ENCODE data around the gene SUPT3H. TPM values are rescaled to one million over a fixed set of nuclear protein-coding genes. Genes with fewer than 3 reads are reported as not detected.
A peak's percentile ranks its signal among the peaks of the same experiment; 100 is the strongest.

SUPT3H gene
- total and polyA plus RNA-seq, 4 experiments from 2014 or later = 11.8 to 13.6 (median 12.6) TPM

DNA sequence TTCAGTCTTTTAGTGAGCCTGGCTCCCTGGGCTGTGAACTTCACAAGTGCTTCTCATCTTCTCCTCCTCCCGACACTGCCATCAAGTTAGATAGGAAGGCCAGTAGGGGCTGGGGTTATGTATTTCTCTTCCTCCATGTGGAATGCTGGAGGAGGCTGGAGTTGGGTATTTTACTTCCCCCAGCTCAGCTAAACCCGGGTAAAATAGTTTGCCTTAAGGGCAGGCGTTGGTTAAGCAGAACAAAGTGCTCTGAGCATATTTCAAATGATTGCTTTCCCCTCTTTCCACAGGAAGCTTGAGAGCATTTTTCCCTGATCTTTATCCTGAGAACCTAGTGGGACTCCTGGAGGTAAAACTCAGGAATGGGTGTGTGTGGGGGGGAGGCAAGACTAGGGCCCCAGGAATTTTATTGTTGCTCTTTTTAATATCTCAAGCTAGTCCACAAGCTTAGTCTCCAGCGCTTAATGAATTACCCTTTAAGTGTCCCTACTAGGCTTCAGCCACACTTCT lies 16.9 kb upstream of the SUPT3H start:
- ChIA-PET POLR2A (ENCODE audit: partially characterized antibody) (interaction anchor here (1.0 kb wide), 1 partner anchor 238 kb away, joined by 3 read pairs; no protein-coding TSS in a partner anchor), CTCF (ENCODE audit: partially characterized antibody) (interaction anchor here (0.9 to 1.3 kb wide), 3 partner anchors 17 to 739 kb away, joined by 3 read pairs; partner anchors contain the start of gene SUPT3H)
- Histone ChIP-seq H3K4me3 (ENCODE audit: low read length in 2 of 2) (no peak overlapping the region), H3K4me1 (ENCODE audit: insufficient read depth, low read length) (no peaks in the 10 kb centered on the region), H3K9me3 (ENCODE audit: control insufficient read depth in 1 of 2, low read length in 2 of 2) (no peaks in the 10 kb centered on the region), H3K27ac (ENCODE audit: low read depth, low read length) (no peak overlapping the region), H3K36me3 (ENCODE audit: insufficient read depth, low read length) (no peaks in the 10 kb centered on the region), H3K27me3 (ENCODE audit: insufficient read depth, low read length) (no peaks in the 10 kb centered on the region)
- H3K4me3 Mint-ChIP-seq = no peak overlapping the region
- no peak for DNase-seq
- H3K4me1 Mint-ChIP-seq = peaks cover 0 to 2% (median under 1%) of the 10 kb centered on the region in 4 donors
- H3K36me3 Mint-ChIP-seq = peaks cover 3 to 4% of the 10 kb centered on the region in 2 donors
- peaks cover 0 to 4% of the 10 kb centered on the region in 2 donors for H3K27me3 Mint-ChIP-seq
- no peak overlapping the region for H3K27ac Mint-ChIP-seq
- H3K9me3 Mint-ChIP-seq = peaks cover 2 to 15% (median 6%) of the 10 kb centered on the region in 8 donors
- intact Hi-C loops (cut with micrococcal nuclease) = no loop called here

- H3K4me3 ChIP-seq (ENCODE audit: low read length in 2 of 2) = no peak overlapping the region
- H3K36me3 ChIP-seq (ENCODE audit: insufficient read depth, low read length) = no peaks in the 10 kb centered on the region
- Mint-ChIP-seq H3K27ac (no peak overlapping the region), H3K4me1 (no peaks in the 10 kb centered on the region), H3K27me3 (peaks cover 0 to 6% of the 10 kb centered on the region in 2 donors), H3K36me3 (peaks cover 3 to 4% of the 10 kb centered on the region in 2 donors), H3K9me3 (peaks cover 2 to 14% (median 5%) of the 10 kb centered on the region in 8 donors), H3K4me3 (no peak overlapping the region)
- H3K4me1 ChIP-seq (ENCODE audit: insufficient read depth, low read length) = no peaks in the 10 kb centered on the region
- intact Hi-C loops (cut with micrococcal nuclease) = no loop called here
- DNase-seq = no peak
- H3K27ac ChIP-seq (ENCODE audit: low read depth, low read length) = no peak overlapping the region
- H3K27me3 ChIP-seq (ENCODE audit: insufficient read depth, low read length) = no peaks in the 10 kb centered on the region
- ChIA-PET CTCF (ENCODE audit: partially characterized antibody) (no interaction called here), POLR2A (ENCODE audit: partially characterized antibody) (no interaction called here)
- no peaks in the 10 kb centered on the region for H3K9me3 ChIP-seq (ENCODE audit: control insufficient read depth in 1 of 2, low read length in 2 of 2)
Observed at GRCh38 chr6:45388328-45388727, 10.6 kb upstream of the SUPT3H start.

DNA sequence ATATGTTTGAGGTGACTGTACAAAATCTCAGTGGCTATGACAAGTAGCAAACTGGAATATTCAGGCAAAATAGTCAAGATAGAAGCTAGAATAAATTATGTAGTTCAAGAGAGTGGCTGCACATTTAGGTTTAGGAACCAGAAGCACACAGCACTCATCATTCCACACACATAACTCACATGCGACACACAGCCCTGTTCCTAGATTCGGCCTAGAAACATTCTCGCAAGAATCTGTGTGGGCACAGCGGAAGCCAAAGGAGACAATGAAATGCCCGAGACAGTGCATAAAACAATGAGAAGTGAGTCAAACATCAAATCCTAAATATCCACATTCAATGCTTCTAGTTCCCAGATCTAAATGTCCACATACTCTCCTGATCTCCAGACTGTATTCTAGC lies 9.5 kb upstream of the SUPT3H start:
- ChIA-PET CTCF (ENCODE audit: partially characterized antibody) (no interaction called here), POLR2A (ENCODE audit: partially characterized antibody) (interaction anchor here (1.0 kb wide), 1 partner anchor 9 kb away, joined by 4 read pairs; the partner anchor contains the start of gene SUPT3H)
- no peaks in the 10 kb centered on the region for H3K9me3 ChIP-seq (ENCODE audit: control insufficient read depth in 1 of 2, low read length in 2 of 2)

DNA sequence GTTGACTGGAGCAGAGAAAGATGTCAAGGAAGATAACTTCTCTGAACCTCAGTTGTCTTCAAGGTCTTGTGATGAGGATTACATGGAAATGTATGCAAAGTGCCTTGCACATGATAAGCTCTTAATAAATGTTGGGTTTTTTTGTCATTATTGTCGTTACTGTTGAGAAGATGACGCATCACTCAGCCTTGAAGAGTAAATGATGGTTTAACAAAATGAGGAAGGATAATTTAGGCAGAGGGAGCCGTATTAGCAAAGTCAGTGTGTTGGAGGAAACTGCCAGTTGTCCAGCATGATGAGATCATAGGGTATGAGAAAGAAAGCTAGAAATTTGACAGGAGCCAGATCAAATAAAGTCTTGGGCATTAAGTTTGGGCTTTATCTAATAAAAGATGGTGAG lies 8.8 kb upstream of the SUPT3H start:
- Histone ChIP-seq H3K27ac (ENCODE audit: low read depth, low read length) (no peak overlapping the region), H3K9me3 (ENCODE audit: control insufficient read depth in 1 of 2, low read length in 2 of 2) (no peaks in the 10 kb centered on the region), H3K36me3 (ENCODE audit: insufficient read depth, low read length) (no peaks in the 10 kb centered on the region), H3K4me1 (ENCODE audit: insufficient read depth, low read length) (no peaks in the 10 kb centered on the region), H3K27me3 (ENCODE audit: insufficient read depth, low read length) (no peaks in the 10 kb centered on the region), H3K4me3 (ENCODE audit: low read length in 2 of 2) (no peak overlapping the region)
- Mint-ChIP-seq H3K27ac (peak overlapping the region in 1 of 7 donors; percentile 2), H3K4me1 (no peaks in the 10 kb centered on the region), H3K9me3 (peaks cover 0 to 4% (median 1%) of the 10 kb centered on the region in 8 donors), H3K27me3 (peaks cover 0 to 4% of the 10 kb centered on the region in 2 donors), H3K4me3 (no peak overlapping the region), H3K36me3 (peaks cover 0 to 1% of the 10 kb centered on the region in 2 donors)
- DNase-seq = no peak
- intact Hi-C loops (cut with micrococcal nuclease) = no loop called here
- CTCF ChIA-PET (ENCODE audit: partially characterized antibody) = no interaction called here
- POLR2A ChIA-PET (ENCODE audit: partially characterized antibody) = interaction anchor here (0.6 to 1.0 kb wide), 2 partner anchors 8 kb away, joined by 4 read pairs; partner anchors contain the start of gene SUPT3H

More for the DNA sequence above, 9.5 kb upstream of the SUPT3H start:
- no peak overlapping the region for H3K27ac Mint-ChIP-seq
- Histone ChIP-seq H3K27me3 (ENCODE audit: insufficient read depth, low read length) (no peaks in the 10 kb centered on the region), H3K27ac (ENCODE audit: low read depth, low read length) (no peak overlapping the region), H3K4me1 (ENCODE audit: insufficient read depth, low read length) (no peaks in the 10 kb centered on the region), H3K4me3 (ENCODE audit: low read length in 2 of 2) (no peak overlapping the region), H3K36me3 (ENCODE audit: insufficient read depth, low read length) (no peaks in the 10 kb centered on the region)
- no peak overlapping the region for H3K4me3 Mint-ChIP-seq
- intact Hi-C loops (cut with micrococcal nuclease) = no loop called here
- no peaks in the 10 kb centered on the region for H3K4me1 Mint-ChIP-seq
- H3K27me3 Mint-ChIP-seq = peaks cover 0 to 6% of the 10 kb centered on the region in 2 donors
- no peak for DNase-seq
- H3K9me3 Mint-ChIP-seq = peaks cover 0 to 5% (median 2%) of the 10 kb centered on the region in 8 donors
- H3K36me3 Mint-ChIP-seq = peaks cover 0 to 1% of the 10 kb centered on the region in 2 donors

- Mint-ChIP-seq H3K4me1 (peaks cover 0 to 19% (median 7%) of the 10 kb centered on the region in 4 donors), H3K27ac (no peak overlapping the region), H3K27me3 (peaks cover 0 to under 1% of the 10 kb centered on the region in 2 donors), H3K9me3 (peaks cover 0 to 2% (median 0%) of the 10 kb centered on the region in 8 donors), H3K4me3 (no peak overlapping the region), H3K36me3 (peaks cover 0 to 4% of the 10 kb centered on the region in 2 donors)
- POLR2A ChIA-PET (ENCODE audit: partially characterized antibody) = no interaction called here
- CTCF ChIA-PET (ENCODE audit: partially characterized antibody) = interaction anchor here (1.8 kb wide), 1 partner anchor 11 kb away, joined by 5 read pairs; no protein-coding TSS in a partner anchor
- Histone ChIP-seq H3K9me3 (ENCODE audit: control insufficient read depth in 1 of 2, low read length in 2 of 2) (no peaks in the 10 kb centered on the region), H3K27me3 (ENCODE audit: insufficient read depth, low read length) (no peaks in the 10 kb centered on the region), H3K27ac (ENCODE audit: low read depth, low read length) (no peak overlapping the region), H3K36me3 (ENCODE audit: insufficient read depth, low read length) (no peaks in the 10 kb centered on the region), H3K4me3 (ENCODE audit: low read length in 2 of 2) (no peak overlapping the region), H3K4me1 (ENCODE audit: insufficient read depth, low read length) (peaks cover 10% of the 10 kb centered on the region)
- DNase-seq = no peak
- intact Hi-C loops (cut with micrococcal nuclease) = no loop called here
Observed at GRCh38 chr6:45382391-45382790, 4.7 kb upstream of the SUPT3H start.

DNA sequence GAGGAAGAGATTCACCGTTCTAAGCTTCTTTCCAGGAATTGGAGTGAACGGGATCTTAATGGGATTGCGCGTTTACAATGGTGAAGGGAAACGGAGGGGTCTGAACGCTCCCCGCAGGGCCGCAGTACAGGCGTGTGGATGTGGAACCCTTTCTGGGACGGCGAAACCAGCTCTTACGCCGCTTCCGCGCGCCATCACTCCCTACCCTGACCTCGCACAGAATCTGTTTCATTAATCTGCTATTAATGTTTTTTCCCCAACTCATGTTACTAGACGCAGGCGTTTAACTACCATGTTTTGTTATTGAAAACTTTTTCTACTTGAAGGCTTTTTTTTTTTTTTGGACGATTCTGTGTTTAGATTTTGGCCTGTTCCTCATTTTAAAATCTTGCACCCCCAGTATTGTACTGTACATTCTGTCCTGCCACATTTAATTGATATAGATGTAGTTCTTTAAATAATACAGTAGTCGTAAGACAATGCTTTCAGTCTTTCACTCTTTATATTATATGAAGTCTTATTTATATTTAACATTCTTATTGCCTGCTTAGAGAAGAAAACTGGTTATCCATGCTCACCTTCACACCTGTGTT lies 696 bp upstream of the SUPT3H start:
- H3K36me3 ChIP-seq (ENCODE audit: insufficient read depth, low read length) = no peaks in the 10 kb centered on the region
- H3K27ac Mint-ChIP-seq = peak overlapping the region; percentile 95 to 99 (median 98)
- H3K4me3 ChIP-seq (ENCODE audit: low read length in 2 of 2) = peak overlapping the region; percentile 72 to 85
- ChIA-PET POLR2A (ENCODE audit: partially characterized antibody) (interaction anchor here (0.8 to 2.4 kb wide), 23 partner anchors 8 to 751 kb away, joined by 3 to 44 read pairs (median 4); partner anchors contain the start of gene ENPP4), CTCF (ENCODE audit: partially characterized antibody) (interaction anchor here (0.8 to 2.4 kb wide), 12 partner anchors 11 to 947 kb away, joined by 3 to 29 read pairs (median 4); no protein-coding TSS in a partner anchor)
- H3K4me3 Mint-ChIP-seq = peak overlapping the region; percentile 93 to 99 (median 96)
- DNase-seq = no peak
- H3K27me3 ChIP-seq (ENCODE audit: insufficient read depth, low read length) = no peaks in the 10 kb centered on the region
- H3K9me3 Mint-ChIP-seq = no peaks in the 10 kb centered on the region
- H3K36me3 Mint-ChIP-seq = peaks cover 0 to 8% of the 10 kb centered on the region in 2 donors
- H3K27me3 Mint-ChIP-seq = no peaks in the 10 kb centered on the region
- peaks cover 8 to 30% (median 19%) of the 10 kb centered on the region in 4 donors for H3K4me1 Mint-ChIP-seq
- peak overlapping the region; percentile 96 for H3K27ac ChIP-seq (ENCODE audit: low read depth, low read length)
- peaks cover 17% of the 10 kb centered on the region for H3K4me1 ChIP-seq (ENCODE audit: insufficient read depth, low read length)
- H3K9me3 ChIP-seq (ENCODE audit: control insufficient read depth in 1 of 2, low read length in 2 of 2) = no peaks in the 10 kb centered on the region
- intact Hi-C loops (cut with micrococcal nuclease) = loop anchor here (1.0 to 2.0 kb wide), 5 partner anchors 208 to 723 kb away; no protein-coding TSS in a partner anchor

GRCh38 chr6:45377043-45377553 lies 636 bp downstream of the SUPT3H start:
- intact Hi-C loops (cut with micrococcal nuclease) = loop anchor here (1.0 kb wide), 1 partner anchor 45 kb away; no protein-coding TSS in a partner anchor

More at GRCh38 chr6:45377043-45377553, 636 bp downstream of the SUPT3H start:
- Histone ChIP-seq H3K27me3 (ENCODE audit: insufficient read depth, low read length) (no peaks in the 10 kb centered on the region), H3K4me1 (ENCODE audit: insufficient read depth, low read length) (peaks cover 17% of the 10 kb centered on the region), H3K4me3 (ENCODE audit: low read length in 2 of 2) (peak overlapping the region; percentile 72 to 96), H3K36me3 (ENCODE audit: insufficient read depth, low read length) (no peaks in the 10 kb centered on the region), H3K9me3 (ENCODE audit: control insufficient read depth in 1 of 2, low read length in 2 of 2) (no peaks in the 10 kb centered on the region), H3K27ac (ENCODE audit: low read depth, low read length) (peak overlapping the region; percentile 96)
- peaks cover 8 to 30% (median 19%) of the 10 kb centered on the region in 4 donors for H3K4me1 Mint-ChIP-seq
- peak overlapping the region; percentile 95 to 99 (median 98) for H3K27ac Mint-ChIP-seq
- CTCF ChIA-PET (ENCODE audit: partially characterized antibody) = interaction anchor here (1.1 to 2.4 kb wide), 8 partner anchors 11 to 946 kb away, joined by 3 to 17 read pairs (median 4); no protein-coding TSS in a partner anchor
- POLR2A ChIA-PET (ENCODE audit: partially characterized antibody) = interaction anchor here (0.7 to 2.4 kb wide), 9 partner anchors 44 to 444 kb away, joined by 3 to 44 read pairs (median 5); no protein-coding TSS in a partner anchor
- peaks cover 0 to 8% of the 10 kb centered on the region in 2 donors for H3K36me3 Mint-ChIP-seq
- no peaks in the 10 kb centered on the region for H3K9me3 Mint-ChIP-seq
- H3K4me3 Mint-ChIP-seq = peak overlapping the region; percentile 93 to 99 (median 96)
- H3K27me3 Mint-ChIP-seq = no peaks in the 10 kb centered on the region
- DNase-seq = peak in 1 of 5 donors; percentile 86
